Measurements from ENCODE around the gene MRPL28.
A peak's percentile ranks its signal among the peaks of the same experiment; 100 is the strongest.
"Not testable (repeated sequence)": the region's sequence is repeated elsewhere in the genome, so short reads cannot be mapped to it uniquely, and the experiment has no call there.

MRPL28 gene

DNA sequence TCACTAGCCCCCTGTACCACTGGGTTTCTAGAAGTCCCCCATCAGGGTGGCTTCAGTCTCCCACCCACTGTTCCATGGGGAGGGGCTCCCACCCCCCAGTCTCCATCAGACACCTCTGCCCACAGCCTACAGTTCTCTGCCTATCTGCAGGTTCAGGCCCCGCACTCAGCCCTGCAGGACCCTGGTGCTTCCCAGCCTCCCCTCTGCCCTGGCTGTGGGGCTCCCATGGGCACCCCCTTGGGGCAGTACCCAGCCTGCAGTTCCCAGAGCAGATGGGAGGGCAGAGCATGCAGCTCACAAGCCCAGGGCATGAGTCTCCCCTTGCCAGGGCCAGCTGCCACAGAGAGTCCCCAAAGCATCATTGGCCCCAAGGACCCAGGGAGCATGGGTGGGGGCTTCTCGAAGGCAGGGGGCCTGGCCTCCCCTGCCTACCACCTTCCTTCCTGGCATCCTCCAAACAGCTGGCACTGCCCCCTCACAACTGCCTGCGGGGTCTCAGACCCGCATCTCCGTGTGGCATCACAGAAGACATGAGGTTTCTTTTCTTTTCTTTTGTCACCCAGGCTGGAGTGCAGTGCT is 2.8 kb upstream of the MRPL28 start:
- DNase-seq (ENCODE audit: low spot score), result no peak

DNA sequence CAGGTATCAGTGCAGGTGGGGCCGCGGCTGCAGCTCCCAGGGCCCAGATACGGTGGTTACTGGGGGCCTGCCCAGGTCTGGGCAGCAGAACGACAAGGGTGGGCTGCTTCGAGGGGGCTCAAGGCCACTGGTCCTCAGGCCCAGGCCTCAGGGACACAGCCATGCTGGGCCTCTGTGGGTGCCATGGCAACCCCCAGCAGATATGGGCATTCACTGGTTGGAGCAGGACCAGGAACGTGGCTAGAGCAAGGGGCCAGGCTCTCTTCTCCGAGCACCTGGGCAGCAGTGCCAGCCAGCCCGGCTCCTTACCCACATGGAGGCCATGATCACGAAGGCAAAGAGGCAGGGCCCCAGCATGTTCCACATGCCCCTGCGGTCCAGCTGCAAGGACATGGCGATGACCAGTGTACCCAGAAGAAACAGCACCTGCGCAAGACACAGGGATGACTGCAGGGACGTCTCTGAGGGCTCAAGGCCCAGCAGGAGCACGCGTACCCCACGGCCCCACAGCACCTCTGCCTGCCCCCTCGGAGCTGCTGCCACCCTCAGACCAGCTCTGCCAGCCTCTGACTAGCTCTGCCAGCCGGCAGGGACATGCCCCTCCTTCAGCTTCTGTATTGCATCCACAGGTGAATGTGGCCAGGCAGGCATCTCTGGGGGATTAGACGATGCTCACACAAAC is 2.1 kb upstream of the MRPL28 start:
- DNase-seq (ENCODE audit: low spot score), result no peak

DNA sequence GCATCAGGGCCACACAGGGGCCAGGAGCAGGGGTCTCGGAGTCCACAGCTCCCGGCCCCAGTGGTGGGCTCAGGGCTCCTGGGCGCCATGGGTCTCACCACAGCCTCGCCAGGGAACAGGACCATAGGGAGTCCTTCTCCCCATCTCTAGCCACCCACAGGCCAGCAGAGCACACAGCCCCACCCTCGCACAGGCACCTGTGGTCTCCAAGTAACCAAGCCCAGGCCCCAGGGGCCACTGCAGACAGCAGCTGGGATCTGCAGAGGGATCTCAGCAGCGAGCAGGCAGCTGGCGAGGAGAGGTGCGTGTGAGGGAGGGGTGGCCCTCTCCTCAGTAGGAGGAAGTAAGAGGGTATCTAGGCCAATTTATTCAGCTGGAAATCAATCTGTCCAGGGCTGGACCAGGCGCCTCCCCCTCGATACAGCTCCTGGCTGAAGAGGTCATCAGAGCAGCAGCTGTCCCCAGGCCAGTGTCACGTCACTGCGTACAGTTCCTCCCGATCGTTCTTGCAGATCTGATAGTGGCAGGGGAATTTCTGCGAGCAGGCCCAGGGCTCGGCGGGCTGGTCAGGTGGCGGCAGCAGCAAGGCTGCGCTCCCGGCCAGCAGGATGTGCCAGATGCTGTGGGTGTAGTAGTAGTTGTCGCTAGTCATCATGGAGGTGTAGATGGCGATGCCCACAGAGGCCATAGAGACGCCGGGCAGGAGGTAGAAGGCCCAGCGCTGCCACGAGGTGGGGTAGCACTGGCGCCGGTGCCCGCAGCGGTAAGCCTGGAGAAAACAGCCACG is 1.4 kb upstream of the MRPL28 start:
- no peak for DNase-seq (ENCODE audit: low spot score)

DNA sequence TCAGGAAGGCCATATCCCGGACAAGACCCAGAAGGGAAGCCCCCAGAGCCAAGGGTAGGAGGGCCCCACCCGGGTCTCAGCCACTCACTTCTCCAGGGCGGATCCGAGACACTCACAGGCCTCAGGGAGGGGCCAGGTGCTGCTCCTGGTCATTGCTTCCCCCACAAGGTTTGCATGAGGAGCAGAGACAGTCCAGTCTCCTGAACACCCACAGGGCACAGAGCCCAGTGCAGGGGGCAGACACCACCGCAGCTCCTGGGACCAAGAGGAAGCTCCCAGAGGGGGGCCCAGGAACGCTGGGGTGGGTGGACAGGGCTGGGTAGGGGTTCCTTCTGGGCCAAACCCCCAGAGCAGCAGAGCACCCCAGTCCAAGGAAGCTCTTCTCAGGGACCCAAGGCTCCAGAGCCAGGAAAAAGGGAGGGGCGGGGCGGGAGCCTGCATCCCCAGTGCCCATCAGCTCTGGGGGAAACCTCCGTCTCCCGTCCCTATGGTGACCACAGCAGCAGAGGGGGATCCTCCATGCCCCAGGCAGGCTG is 709 bp upstream of the MRPL28 start:
- DNase-seq (ENCODE audit: low spot score), result no peak

DNA sequence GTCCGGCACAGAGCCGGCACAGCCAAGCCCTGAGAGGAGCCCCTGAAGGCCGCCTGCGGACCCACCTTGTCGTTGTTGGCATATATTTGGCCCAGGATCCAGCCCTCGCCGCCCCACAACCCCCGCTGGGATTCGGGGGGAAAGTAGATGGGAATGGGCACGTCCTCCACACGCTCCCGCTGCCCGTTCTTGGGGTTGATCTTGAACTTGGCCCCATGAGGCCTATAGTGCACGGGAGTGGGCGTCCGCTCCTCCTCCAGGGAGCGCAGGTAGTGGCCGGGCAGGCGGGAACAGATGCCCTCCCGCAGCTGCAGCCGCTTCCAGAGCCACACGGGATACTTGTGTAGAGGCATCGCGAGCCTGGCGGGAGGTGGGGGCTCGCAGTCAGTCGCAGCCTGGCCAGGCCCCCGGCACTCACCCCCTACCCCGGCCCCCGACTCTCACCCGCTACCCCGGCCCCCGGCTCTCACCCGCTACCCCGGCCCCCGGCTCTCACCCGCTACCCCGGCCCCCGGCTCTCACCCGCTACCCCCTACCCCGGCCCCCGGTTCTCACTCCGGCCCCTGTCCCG is 387 bp downstream of the MRPL28 start:
- no peak for DNase-seq (ENCODE audit: low spot score)

DNA sequence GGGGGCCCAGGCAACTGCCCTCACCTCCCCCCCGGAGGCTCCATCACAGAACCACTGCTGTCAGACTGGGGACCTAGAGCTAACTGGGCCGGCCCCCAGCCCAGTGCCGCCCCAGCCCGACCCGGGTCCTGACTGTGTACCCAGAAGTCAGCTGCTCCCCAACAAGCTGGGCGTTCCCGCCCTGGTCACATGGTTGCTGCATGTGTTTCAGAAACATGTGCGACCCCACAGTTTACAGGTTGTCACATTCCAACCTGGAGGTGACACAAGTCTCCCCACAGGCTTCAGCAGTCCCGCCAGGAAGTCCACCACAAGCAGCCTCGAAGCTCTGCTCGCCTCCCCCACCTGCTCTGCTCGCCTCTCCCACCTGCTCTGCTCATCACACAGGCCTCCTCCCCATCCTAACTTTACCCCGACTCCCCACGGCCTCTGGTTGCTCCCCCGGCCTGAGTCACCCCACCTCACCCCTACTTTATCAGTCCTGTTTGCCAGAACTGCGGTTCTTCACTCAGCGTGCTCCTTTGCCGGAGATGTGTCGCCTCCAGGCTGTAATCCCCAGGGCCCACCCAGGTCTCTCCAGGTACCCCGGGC is 968 bp downstream of the MRPL28 start:
- DNase-seq (ENCODE audit: low spot score), result no peak

DNA sequence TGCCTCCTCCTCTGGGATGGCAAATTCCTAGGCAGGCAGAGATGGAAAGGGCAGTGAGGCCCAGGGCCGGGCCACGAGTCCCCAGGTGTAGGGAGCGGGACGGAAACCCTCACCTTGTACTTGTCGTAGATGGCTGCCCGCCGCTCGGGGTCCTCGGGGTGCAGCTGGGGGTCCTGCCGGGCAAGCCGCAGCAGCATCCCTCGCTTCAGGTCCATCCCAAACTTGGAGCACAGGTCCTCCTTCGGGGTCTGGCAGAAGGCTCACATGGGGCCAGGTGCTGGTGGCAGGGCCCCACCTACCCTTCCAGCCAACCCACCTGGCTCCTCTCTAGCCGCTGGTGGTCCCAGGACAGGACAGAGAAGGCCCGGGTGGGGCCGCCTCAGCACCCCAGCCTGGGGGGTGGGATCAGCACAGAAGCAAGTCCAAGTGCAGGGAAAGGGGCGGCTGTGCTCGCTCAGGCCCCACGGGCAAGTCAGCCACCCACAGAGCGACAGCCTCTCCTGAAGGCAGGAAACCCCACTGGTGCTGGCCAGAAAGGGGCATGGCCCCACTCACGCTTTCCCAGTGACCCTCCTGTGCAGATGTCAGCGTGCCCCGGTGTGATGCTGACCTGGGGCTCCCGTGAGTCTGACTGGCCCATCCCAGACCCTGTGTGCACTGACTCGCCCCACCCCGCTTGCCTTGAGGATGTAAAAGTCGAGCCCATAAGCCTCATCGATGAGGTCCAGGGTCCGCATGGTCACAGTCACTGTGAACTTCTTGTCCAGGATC is 1.8 kb downstream of the MRPL28 start:
- DNase-seq (ENCODE audit: low spot score), result no peak

DNA sequence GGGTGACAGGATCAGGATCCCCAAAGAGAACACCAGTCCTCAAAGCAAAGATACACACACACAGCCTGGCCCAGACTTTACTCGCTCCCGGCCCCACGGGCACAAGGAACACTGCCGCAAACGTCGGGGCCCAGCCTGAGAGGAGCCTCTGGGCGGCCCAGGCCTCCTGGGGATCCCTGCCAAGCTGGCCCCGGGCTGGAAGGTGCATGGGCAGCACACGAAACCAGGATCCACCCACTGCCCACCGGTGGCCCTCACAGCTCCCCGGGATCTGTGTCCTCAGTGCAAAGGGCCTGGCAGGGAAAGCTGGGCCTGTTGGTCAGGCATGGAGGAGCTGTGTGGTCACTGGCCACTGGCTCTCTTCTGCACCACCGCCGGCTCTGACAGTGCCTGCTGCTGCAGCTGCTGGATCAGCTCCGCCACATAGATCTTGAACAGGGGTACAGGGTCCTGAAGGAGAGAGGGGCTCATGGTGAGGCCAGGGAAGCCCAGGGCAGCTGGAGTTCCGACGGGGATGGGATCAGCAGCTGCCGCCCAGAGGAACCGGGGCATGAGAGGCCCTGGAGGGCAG is 2.9 kb downstream of the MRPL28 start:
- no peak for DNase-seq (ENCODE audit: low spot score)

DNA sequence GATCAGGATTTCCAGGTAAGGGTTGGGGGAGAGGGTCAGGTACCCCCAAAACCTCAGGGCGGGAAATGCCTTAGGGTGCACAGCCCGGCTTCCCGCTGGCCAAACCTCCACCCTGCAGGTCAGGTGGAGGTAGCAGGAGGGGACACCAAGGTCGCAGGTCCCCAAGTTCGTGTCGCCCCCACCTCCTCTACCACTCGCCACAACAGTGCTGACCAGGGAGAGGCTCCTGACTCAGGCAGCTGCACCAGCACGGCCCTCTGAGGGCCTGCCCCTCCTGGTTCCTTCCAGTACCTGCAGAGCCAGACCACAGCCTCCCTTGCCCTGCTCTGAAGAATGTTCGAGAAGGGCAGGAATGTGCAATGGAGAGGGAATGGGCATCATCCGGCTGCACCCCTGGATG is 3.9 kb downstream of the MRPL28 start:
- DNase-seq (ENCODE audit: low spot score), result no peak

DNA sequence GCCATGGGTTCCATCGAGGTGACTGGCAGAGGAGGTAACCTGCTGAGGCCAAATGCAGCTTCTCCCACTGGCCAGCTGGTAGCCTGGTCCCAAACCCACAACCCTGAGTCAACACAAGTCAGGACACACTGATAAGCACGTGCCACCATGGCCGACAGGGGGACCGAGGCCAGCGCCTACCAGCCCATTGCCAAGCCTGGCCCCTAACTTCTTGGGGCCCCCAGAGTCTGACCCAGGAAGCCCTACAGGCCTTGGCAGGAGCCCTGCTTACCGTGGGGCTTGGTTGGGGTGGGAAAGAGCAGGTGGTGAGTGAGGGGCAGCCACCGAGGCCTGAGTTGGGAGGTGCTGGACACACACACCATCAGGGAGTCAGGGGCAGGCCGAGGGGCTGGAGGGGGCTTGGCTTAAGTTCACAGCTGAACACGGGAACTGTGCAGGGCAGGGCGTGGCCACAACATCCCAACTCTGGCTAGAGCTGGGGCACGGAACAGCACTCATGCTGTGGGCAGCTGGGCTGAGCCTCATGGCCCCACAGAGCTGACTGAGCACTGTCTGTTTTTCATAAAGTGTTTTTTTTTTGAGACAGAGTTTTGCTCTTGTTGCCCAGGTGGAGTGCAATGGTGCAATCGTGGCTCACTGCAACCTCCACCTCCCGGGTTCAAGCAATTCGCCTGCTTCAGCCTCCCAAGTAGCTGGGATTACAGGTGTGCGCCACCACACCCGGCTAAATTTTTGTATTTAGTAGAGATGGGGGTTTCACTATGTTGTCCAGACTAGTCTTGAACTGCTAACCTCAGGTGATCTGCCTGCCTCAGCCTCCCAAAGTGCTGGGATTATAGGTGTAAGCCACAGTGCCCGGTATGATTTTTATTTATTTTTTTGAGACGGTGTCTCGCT is 5.5 kb downstream of the MRPL28 start:
- no peak for DNase-seq (ENCODE audit: low spot score)

DNA sequence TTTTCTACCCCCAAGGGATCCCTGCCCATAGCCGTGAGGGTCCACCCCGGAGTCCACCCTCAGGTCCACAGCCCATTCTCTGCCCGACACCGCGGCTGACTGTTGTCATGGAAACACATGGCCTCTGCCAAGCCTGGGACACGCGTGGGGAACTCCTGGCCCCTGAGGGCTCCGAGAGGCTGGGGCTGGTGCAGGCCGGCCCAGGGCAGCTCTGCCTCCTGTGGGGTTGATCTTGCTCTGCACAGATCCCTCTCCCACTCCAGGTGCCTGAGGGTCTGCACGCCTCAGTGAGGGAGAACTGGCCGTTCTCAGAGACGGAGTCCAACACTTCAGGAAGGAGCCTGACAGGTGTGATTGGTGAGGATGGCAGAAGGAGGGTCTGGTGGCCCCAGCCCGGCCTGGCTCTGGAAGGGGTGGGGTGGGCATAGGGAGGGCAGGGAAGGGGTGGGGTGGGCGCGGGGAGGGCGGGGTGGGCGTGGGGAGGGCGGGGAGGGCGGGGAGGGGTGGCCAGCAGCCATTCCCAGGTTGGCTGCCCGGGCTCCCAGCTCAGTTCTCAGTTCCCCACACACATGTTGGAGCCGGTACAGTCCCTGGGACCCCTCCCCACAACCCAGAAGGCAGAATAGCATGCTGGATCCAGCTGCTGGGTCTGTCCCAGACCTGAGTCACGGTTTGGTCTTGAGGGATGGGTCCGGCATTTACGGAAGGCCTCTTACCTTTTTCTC is 6.4 kb downstream of the MRPL28 start:
- DNase-seq (ENCODE audit: low spot score), result no peak

DNA sequence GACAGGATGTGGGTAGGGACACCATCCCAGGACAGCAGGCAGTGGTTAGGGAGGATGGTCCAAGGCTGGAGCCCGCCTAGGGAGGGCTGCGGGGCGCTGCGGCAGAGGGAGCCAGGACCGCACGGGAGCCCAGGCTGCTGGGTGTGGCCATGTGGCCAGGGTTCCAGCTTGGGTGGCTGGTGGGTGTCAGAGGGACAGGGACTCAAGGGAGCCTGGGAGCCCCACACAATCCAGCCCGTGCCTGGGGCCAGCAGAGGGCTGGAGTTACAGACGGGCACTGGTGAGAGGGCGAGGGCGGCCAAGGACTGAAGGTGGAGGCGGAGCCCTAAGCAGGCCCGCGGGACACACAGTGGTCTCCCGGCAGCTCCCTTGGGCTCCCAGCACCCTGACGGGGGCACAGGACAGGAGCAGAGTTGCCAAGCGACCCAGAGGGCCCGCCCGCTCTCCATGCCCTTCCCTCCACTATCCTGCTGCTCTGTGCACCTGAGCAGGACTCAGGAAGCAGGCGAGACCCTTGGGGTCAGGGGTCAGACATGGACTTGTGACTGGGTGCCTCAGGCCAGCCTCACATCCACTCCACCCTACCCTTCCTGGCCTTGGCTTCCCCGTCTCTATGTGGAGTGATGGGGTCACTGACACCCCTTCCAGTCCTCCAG is 7.1 kb downstream of the MRPL28 start:
- DNase-seq (ENCODE audit: low spot score), result no peak

DNA sequence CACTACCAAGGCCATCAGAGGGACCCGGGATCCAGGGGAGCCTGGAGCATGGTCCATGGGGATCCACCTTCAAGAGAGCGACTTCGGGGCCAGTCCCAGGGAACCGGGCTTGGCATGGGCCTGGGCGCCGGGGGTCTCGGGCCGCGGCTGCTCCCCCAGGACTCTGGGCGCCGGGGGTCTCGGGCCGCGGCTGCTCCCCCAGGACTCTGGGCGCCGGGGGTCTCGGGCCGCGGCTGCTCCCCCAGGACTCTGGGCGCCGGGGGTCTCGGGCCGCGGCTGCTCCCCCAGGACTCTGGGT is 7.7 kb downstream of the MRPL28 start:
- not testable (repeated sequence) for DNase-seq (ENCODE audit: low spot score)

DNA sequence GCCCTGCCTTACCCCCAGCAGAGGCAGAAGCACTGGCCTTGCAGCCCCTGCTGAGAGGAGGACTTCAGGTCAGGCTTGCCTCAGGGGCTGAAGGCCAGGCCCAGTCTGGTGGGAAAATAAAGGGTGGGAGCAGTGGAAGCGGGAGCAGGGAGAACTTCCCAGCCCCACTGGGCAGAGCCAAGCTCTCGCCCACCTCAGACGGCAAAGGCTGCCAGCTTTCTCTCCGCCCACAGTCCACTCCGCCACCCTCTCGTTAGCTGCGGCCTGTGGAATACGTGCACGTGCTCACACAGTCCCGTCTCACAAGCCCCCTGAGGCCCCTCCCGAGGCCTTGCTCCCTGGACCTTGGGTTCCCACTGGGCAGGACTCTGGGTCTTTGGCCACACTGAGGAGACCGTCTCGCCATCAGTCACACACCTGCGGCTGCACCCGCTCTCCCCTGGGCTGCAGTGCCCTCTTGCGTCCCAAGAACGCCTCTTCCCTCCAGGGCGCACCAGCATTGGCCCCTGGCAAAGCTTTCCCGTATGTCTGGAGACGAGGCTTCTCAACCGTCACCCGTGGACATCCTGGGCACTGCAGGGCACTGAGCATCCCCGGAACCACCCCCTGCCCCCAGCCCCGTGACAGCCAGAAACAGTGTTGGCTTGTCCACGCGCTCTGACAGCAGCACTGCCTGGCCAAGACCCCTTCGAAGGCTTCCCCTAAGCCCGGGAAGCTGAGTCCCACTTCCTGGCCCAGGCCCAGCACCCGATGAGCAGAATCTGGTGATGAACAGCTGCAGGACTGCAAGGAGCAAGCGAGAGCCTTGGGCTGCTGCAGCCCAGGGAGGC is 8.3 kb downstream of the MRPL28 start:
- peak; percentile 88 for DNase-seq (ENCODE audit: low spot score)

DNA sequence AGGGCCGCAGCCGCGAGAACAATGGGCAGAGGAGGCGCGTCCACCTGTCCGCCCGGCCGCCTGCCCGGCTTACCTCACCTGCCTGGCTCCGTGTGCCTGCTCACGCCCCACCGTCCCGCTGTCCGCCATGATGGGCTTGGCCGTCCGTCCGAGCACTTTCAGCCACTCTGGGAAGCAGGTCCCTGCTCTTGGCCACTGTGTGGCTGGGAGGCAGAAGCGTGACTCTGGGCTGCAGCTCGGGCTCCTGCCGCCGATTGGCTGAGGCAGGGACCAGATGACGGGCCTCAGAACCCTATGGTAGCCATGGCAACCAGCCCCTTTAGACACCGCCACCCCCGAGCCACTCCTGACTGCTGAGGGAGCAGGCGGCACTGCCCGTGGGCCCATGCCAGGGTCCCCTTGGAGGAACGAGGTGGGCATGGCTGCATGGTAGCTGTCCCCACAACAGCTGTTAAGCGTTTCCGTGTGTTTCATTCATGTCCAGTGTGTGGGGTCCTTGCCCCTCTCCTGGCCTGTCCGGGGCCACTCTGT is 8.9 kb downstream of the MRPL28 start:
- DNase-seq (ENCODE audit: low spot score), result no peak

DNA sequence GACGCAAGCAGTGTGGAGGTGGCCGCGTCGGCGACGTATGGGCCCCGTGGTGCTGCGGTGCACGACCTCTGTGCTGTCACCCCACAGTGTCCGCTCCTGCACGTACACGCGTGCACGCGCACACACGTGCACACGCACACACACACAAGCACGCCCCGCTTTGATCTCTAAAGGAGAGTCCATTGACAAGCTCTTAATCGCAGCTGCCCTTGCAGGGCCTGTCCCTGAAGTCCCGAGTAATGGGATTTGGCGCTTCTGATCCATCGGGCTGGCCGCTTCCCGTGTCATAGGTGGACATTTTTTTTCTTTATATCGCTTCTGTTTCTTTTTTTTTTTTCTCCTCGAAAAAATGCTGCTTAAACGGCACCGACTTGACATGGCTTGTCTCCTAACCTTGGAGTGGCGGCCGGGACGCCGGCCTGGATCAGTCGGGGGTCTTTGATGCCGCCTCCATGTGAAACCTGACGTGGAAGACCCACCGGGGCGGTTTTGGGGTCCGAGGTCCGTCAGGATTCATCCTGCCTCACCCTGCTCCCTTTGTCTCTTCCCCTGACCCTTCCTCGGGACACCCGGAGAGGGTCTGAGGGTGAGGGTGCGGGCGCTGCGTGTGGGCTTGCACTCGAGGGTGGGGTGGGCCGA is 9.5 kb downstream of the MRPL28 start:
- no peak for DNase-seq (ENCODE audit: low spot score)

DNA sequence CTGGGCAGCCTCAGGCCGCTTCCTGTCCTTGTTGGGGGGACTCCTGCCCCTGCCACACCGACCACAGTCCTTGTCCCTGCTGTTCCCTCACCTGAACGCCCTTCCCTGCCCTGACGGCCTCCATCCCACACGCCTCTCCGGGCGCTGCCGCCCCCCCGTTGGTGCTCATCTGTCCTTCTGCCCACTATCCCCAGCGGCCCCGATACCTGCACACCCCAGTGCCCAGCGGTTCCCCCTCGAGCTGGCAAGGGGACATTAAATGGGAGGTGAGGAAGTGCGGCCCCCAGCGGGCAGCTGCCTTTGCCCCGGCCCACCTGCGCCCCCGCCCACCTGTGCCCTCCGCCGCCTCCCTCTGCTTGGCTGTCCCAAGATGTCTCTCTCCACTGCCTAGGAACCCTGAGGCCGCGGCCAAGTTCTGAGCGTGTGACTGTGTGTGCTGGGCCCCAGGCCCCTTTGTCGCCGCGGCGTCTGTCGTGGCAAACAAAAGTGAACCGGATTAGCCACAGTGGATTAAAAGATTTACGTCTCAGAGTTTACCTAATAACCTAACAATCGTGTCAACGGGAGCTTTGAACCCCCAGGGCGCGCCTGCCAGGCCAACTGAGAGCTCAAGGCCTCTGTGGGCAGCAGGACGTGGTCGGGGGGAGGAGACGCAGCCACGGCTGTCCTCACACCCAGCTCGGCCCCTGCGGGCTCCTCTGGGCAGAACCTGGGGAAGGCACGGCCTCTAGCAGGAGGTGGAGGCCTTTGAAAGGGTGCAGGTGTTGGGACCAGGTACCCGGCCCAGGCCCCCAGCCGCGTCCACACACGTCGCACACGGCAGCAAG is 10.3 kb downstream of the MRPL28 start:
- DNase-seq (ENCODE audit: low spot score), result no peak

Data from Ammon's horn (tissue), 1 donor.